MV-4-11 (cell line): ENCODE measurements around the gene PC.

Experiments
- DNase-seq: peaks from one replicate; lab custom pipeline; 2025; lab: John Stamatoyannopoulos, UW

PC gene

DNA sequence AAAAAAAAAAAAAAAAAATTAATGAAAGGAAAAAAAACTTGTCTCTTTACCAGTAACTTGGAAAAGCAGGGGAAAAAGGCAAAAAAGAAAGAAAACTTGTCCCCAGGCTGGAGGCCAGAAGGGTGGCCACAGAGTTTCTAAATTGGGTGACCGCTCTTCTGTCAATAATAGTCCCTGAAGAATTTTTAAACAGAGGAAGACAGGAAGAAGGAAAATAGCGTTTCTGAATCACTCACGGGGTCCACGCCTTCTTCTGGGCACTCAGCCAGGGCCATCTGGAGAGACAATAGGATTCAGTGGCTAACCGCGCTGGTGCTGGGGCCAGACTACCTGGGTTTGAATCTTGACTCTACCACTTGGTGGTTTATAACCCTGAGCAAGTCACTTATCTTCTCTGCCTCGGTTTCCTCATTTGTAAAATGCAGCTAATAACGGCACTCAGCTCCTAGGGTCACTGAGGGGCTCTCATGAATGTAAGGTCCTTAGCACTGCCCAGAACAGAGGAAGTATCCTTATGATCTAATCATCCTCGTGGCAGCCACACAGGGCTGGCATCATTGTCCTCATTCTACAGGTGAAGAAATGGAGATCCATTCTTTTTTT, 23.9 kb upstream of the PC start:
- DNase-seq, result peak; percentile 94

- no peak for DNase-seq
Observed at GRCh38 chr11:66979336-66979980, 21.3 kb upstream of the PC start.

- DNase-seq, result no peak
Observed at GRCh38 chr11:66978717-66979116, 20.5 kb upstream of the PC start.

DNA sequence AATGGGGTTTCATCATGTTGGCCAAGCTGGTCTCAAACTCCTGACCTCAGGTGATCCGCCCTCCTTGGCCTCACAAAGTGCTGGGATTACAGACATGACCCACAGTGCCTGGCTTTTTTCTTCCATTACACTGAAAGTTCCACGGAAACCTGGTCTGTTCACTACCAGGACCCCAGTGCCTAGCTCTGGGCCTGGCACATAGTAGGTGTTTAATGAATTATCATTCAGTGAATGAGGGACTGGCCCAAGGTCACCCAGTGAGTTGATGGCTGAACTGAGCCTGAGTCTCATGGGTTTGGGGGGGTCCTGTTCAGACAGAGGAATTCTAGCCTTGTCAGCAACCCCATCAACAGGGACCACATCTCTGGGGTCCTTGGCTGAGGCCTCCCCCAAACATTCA, 20.0 kb upstream of the PC start:
- DNase-seq, result no peak

GRCh38 chr11:66976925-66977324, 18.7 kb upstream of the PC start:
- DNase-seq, result no peak

DNA sequence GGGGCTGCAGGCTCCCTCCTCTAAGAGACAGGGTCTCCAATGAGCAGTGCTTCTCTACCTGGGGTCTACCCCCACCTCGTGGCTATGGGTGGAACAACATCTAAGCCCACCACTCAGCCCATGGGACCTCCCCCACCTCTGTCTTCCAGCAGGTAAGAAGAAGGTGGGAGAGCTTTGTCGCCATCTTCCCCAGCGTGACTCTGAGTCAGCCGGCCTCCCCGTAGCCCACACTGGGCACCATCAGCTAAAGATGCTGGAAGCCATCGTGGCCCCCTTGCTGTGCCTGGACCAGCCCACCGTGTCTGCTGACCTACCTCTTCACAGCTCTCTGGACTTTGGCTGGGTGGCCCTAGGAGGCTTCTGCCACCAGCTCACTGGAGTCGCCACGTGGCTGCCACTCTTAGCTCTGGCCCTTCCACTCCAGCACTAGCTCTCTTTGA, 17.9 kb upstream of the PC start:
- no peak for DNase-seq

- no peak for DNase-seq
Observed at GRCh38 chr11:66975405-66976027, 17.3 kb upstream of the PC start.

- no peak for DNase-seq
Observed at GRCh38 chr11:66974724-66975404, 16.7 kb upstream of the PC start, which contains the start of gene C11orf86. TSS of gene C11orf86 (plus strand) at chr11:66975304. CDS start at chr11:66975363, 59 bp downstream.

DNA sequence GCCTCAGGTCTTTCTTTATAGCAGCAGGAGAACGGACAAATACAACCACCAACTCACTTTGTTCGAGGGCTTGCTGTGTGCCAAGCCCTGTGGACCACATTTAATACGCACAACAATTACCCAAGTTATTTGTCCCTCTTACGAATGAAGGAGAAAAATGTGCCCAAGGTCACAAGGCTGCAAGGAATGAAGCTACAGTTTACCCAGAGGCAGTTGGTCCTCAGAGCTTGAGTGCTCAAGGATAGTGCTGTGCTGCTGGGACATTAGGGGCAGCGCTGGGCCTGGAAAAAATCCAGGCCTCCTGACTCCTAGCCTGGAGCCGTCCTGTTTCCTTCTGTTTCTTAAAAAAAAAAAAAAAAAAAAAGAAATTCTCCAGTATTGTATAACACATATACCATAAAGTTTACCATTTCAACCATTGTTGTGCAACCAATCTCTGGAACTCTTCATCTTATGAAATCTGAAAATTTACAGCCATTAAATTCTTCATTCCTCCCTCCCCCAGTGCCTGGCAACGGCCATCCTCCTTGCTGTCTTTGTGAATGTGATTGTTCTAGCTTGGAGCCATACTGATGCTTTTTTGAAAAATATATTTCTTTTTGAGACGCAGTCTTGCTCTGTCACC, 15.9 kb upstream of the PC start:
- peak; percentile 12 for DNase-seq

GRCh38 chr11:66971488-66971887, 13.3 kb upstream of the PC start:
- DNase-seq, result no peak

DNA sequence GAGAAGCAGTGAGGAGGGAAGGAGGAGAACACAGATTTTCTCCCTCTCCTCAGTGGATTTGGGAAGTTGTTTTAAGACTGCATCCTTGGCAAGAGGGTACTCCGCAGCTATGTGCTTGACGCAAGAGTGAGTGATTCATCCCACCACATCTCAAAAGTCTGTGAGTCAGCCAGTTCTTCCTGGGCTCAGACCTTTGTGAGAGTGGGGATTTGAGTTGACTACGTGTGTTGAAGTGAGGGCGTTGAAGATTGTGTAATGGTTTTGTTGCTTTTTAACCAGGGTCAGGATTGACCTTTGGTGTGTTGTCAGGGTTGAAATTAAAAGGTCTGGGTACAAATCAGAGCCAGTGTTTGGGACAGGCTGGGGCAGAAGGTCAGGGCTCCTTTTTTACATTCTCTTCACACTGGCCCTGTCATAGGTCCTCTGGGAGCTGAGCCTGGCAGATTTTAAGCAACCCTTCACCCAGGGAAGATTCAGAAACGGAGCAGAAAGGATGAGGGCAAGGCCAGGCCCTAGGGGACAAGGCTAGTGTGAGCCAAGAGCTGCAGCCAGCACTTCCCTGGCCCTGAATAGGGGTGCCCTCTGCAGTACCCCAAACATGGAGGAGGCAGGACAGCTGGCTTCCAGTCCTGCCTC, 12.7 kb upstream of the PC start:
- peak; percentile 98 for DNase-seq

DNA sequence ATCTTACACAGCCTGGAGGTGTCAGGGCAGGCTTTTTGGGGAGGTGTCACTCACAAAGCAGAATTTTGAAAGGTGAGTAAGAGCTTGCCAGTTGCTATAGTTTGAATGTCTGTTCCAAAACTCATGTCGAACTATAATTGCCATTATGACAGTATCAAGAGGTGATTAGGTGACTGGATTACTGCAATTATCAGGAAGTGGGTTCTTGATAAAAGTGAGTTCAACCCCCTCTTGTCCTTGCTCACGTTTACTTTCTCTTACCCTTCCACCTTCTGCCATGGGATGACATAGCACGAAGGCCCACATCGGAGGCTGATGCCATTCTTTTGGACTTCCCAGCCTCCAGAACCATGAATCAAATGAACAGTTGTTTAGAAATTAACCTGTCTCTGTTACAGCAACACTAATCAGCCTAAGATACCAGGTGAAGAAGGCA, 12.2 kb upstream of the PC start:
- no peak for DNase-seq

DNA sequence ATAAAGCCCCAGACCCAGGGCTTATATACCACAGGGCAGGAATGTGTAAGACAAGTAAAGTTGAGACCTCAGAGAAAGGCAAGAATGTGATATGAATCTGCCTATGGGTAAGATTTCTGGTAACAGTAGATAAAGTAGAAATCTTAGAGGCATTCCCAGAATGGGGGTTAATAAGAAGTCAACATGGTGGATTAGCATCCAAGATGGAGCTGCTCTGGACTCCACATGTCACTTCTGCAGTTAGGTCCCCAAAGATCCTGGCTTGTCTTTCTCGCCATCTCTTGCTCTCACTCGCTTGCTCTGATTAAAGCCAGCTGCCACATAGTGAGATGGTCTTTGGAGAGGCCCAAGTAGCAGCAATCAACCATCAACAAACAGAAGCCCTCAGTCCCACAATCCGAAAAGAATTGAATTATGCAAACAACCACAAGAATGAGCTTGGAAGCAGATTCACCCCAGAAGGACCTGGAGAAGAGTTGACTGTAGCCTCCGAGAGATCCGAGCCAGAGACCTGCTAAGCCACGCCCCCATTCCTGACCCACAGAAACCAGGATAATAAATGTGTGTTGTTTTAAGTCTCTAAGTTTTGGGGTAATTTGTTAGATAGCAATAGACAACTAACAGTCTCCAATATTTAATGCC, 11.5 kb upstream of the PC start:
- DNase-seq, result no peak

DNA sequence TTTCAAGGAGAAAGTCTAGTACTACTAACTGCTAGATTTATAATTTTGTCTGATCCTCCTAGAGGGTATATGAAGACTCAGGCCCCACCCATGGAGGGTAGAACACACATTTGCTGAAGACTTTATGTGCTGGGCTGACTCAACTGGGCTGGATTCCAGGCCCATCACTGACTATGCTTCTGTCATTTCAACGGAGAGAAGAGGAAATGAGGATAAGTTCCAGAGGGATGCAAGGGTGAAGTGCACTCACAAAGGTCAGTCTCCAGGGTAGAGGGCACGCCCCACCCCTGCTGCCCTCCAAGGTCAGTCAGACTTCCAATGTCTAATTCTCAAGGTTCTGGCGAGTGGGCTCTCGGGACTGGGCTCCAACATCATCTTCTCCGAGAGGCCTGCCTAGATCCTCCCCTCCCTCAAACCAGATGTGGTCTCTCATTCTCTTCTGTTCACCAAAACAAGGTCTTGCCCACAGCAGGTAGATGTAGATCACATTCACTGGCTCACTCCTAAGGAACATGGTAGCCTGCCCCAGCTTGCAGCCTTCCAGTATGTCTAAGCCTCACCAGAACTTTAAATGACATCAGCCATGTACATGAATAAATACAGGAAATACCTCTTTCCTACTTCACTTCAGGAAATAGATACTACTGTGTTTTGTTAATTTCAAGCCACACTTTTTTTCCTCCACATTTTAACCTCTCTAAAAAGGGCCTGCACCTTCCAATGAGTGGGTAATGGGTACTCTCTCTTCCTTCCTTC, 9.7 kb upstream of the PC start:
- no peak for DNase-seq

DNA sequence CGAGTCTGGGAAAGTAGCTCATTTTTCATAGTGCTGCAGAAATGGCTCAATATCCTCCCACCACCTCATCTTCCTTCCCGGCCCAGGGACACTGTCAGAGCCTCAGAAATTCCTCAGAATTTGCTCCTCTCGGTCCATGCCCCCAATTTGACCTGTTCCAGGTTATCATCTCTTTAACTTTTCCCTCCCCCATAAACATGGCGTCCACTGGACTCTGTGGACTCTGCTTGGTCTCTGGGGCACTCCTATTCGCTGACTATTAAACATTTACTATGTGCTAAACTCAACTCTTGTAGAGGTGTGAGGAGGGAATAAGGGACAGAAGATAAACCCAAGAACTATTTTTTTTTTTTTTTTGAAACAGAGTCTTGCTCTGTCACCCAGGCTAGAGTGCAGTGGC, 8.2 kb upstream of the PC start:
- no peak for DNase-seq

GRCh38 chr11:66964495-66964894, 6.3 kb upstream of the PC start:
- no peak for DNase-seq

GRCh38 chr11:66962801-66963200, 4.6 kb upstream of the PC start:
- no peak for DNase-seq

DNA sequence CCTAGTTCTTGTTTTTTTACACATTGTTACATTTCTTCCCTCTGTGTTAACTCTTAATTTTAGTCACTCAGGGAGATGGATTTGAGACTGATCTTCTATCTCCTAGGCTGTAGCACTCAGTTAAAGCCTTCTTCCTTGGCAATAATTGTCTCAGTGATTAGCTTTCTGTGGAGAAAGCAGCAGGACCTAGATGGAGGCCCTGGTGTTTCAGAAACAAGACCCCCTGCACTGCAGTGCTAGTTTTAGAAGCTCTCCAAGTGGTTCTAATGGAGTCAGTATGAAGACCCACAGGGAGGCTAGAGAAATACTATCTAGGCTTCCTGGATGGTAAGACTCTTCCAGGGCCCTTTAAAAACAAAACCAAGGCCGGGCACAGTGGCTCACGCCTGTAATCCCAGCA, 4.1 kb upstream of the PC start:
- no peak for DNase-seq

- peak; percentile 93 for DNase-seq
Observed at GRCh38 chr11:66961691-66962213, 3.6 kb upstream of the PC start.

DNA sequence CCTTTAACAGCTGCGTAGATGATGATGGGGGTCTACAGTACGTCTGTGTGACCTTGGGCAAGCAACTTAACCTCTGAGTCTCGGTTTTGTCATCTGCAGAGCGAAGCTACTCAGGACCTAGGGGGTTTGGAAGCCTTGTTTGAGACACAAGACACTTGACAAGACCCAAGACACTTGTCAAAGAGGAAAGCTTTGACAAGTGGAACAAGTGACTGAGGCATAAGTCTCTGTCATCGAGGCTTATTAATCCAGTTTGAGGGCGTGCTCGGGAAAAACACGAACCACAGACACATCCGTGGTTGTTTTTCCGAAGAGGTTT, 732 bp upstream of the PC start:
- no peak for DNase-seq

- no peak for DNase-seq
Observed at GRCh38 chr11:66957971-66958231, 282 bp downstream of the PC start.
